IMR-90 (cell line): Measurements from ENCODE around the gene RXFP4. TPM values are rescaled to one million over a fixed set of nuclear protein-coding genes. Genes with fewer than 3 reads are reported as not detected.

Experiments
- ATAC-seq: fragments of 200-7000 bp; cut with Tn5 transposase; 2 replicates; pipeline ENCODE4 v1.9.1; 2020; ENCODE audit warnings: low read depth, mild to moderate bottlenecking, moderate library complexity
- BruUV-seq: library from RNA; stranded (reverse); fragments of 400-500 nt; replicated peaks from 2 replicates; lab custom pipeline; 2021; lab: Mats Ljungman, UMichigan
- CTCF ChIA-PET: fragments of 300-600 bp; formaldehyde crosslinking; extraction: SDS; loops from one replicate; lab custom pipeline; 2021; ENCODE audit warnings: antibody characterized with exemption; lab: Yijun Ruan, JAX
- POLR2A ChIA-PET: fragments of 300-600 bp; sonication (Branson Sonifier 250); formaldehyde crosslinking; loops from one replicate; lab custom pipeline; 2022; ENCODE audit warnings: antibody characterized with exemption; ENCODE audit not compliant: unreplicated experiment; lab: Charles Lee
- DNase-seq: peaks from one replicate; pipeline ENCODE4 v3.0.0; 2013
- H2AFZ ChIP-seq: replicated peaks from 2 replicates; pipeline ENCODE3; 2013; ENCODE audit warnings: low read length, mild to moderate bottlenecking; ENCODE audit not compliant: poor library complexity
- H2AK5ac ChIP-seq: 2 replicates; pipeline ENCODE4 v1.6.1; 2013; ENCODE audit warnings: low read depth, low read length, inconsistent platforms
- H2AK9ac ChIP-seq: replicated peaks from 2 replicates; pipeline ENCODE3; 2013; ENCODE audit warnings: mild to moderate bottlenecking, low read depth, low read length, moderate library complexity; ENCODE audit not compliant: poor library complexity
- H2BK120ac ChIP-seq: 2 replicates; pipeline ENCODE4 v1.6.1; 2013; ENCODE audit warnings: low read depth, low read length, inconsistent platforms
- H2BK15ac ChIP-seq: 3 replicates; pipeline ENCODE4 v1.6.1; 2013; ENCODE audit warnings: low read depth, low read length, inconsistent platforms
- H2BK20ac ChIP-seq: 2 replicates; pipeline ENCODE4 v1.6.1; 2013; ENCODE audit warnings: low read depth, mild to moderate bottlenecking, inconsistent platforms, low read length, moderate library complexity
- H2BK5ac ChIP-seq: 2 replicates; pipeline ENCODE4 v1.6.1; 2013; ENCODE audit warnings: mild to moderate bottlenecking, low read depth, low read length, inconsistent platforms; ENCODE audit not compliant: poor library complexity, severe bottlenecking
- H3K14ac ChIP-seq: replicated peaks from 2 replicates; pipeline ENCODE4 v1.6.1; 2013; ENCODE audit warnings: low read depth, low read length, inconsistent platforms
- H3K18ac ChIP-seq: 2 replicates; pipeline ENCODE4 v1.6.1; 2013; ENCODE audit warnings: low read depth, low read length, control low read depth
- H3K23ac ChIP-seq: 2 replicates; pipeline ENCODE4 v1.6.1; 2013; ENCODE audit warnings: low read depth, low read length, inconsistent platforms
- H3K27ac ChIP-seq: 2 replicates; pipeline ENCODE4 v1.5.1; 2013; ENCODE audit warnings: mild to moderate bottlenecking, control low read depth, low read length; ENCODE audit not compliant: insufficient read depth
- H3K27me3 ChIP-seq: 2 replicates; pipeline ENCODE4 v1.6.1; 2013; ENCODE audit warnings: low read length; ENCODE audit not compliant: control insufficient read depth, insufficient read depth
- H3K36me3 ChIP-seq: 2 replicates; pipeline ENCODE4 v1.6.1; 2013; ENCODE audit warnings: low read length, mixed read lengths; ENCODE audit not compliant: control insufficient read depth, insufficient read depth
- H3K4ac ChIP-seq: 2 replicates; pipeline ENCODE4 v1.6.1; 2013; ENCODE audit warnings: low read depth, low read length, inconsistent platforms
- H3K4me1 ChIP-seq: 2 replicates; pipeline ENCODE4 v1.6.1; 2013; ENCODE audit warnings: low read length, mixed read lengths; ENCODE audit not compliant: control insufficient read depth, insufficient read depth
- H3K4me2 ChIP-seq: 2 replicates; pipeline ENCODE4 v1.6.1; 2013; ENCODE audit warnings: low read depth, mild to moderate bottlenecking, control low read depth, low read length, moderate library complexity
- H3K4me3 ChIP-seq: 2 replicates; pipeline ENCODE4 v1.5.1; 2013; ENCODE audit warnings: low read depth, mild to moderate bottlenecking, control low read depth, low read length, moderate library complexity; ENCODE audit not compliant: insufficient read depth
- H3K56ac ChIP-seq: 2 replicates; pipeline ENCODE4 v1.6.1; 2013; ENCODE audit warnings: low read length, inconsistent platforms; ENCODE audit not compliant: insufficient read depth; ENCODE audit errors: extremely low read depth
- H3K79me1 ChIP-seq, 2 experiments: 2 replicates each; pipeline ENCODE4 v1.6.1; 2013; ENCODE audit warnings: low read length in 2 of 2, inconsistent platforms in 1 of 2, low read depth in 1 of 2
- H3K9ac ChIP-seq: 2 replicates; pipeline ENCODE4 v1.6.1; 2013; ENCODE audit warnings: low read depth, low read length, control low read depth
- H3K9me1 ChIP-seq: 2 replicates; pipeline ENCODE4 v1.6.1; 2013; ENCODE audit warnings: low read length, inconsistent platforms; ENCODE audit not compliant: insufficient read depth
- H3K9me3 ChIP-seq: 2 replicates; pipeline ENCODE4 v1.6.1; 2013; ENCODE audit warnings: low read length; ENCODE audit not compliant: control insufficient read depth, insufficient read depth
- H4K20me1 ChIP-seq: 2 replicates; pipeline ENCODE4 v1.6.1; 2013; ENCODE audit warnings: low read length, inconsistent platforms; ENCODE audit not compliant: insufficient read depth
- H4K5ac ChIP-seq: 2 replicates; pipeline ENCODE4 v1.6.1; 2013; ENCODE audit warnings: mild to moderate bottlenecking, low read depth, low read length, control low read depth
- H4K8ac ChIP-seq, 2 experiments: 2 replicates each; pipeline ENCODE4 v1.6.1; 2013; ENCODE audit warnings: low read depth in 2 of 2, low read length in 2 of 2, control low read depth in 1 of 2, inconsistent platforms in 1 of 2
- H4K91ac ChIP-seq: 2 replicates; pipeline ENCODE4 v1.6.1; 2013; ENCODE audit warnings: low read depth, low read length, inconsistent platforms; ENCODE audit not compliant: insufficient read depth
- BHLHE40 ChIP-seq: fragments of 150-350 bp; IDR thresholded peaks from 2 replicates; pipeline ENCODE4 v1.6.1; 2016; ENCODE audit warnings: mild to moderate bottlenecking, low read depth, low read length
- CEBPB ChIP-seq: IDR thresholded peaks from 2 replicates; pipeline ENCODE4 v1.6.1; 2012; ENCODE audit warnings: low read depth, low read length, improper control_type of control experiment
- CHD1 ChIP-seq: IDR thresholded peaks from 2 replicates; pipeline ENCODE4 v1.6.1; 2012; ENCODE audit warnings: low read depth, low read length, improper control_type of control experiment
- CTCF ChIP-seq: conservative IDR thresholded peaks from 2 replicates; pipeline ENCODE4 v1.5.1; 2012; ENCODE audit warnings: mild to moderate bottlenecking, low read depth, low read length, improper control_type of control experiment
- ELK1 ChIP-seq: fragments of 150-350 bp; IDR thresholded peaks from 2 replicates; pipeline ENCODE4 v1.6.1; 2016; ENCODE audit warnings: low read depth, mild to moderate bottlenecking, low read length, moderate library complexity, borderline replicate concordance
- FOS ChIP-seq: fragments of 150-350 bp; IDR thresholded peaks from 2 replicates; pipeline ENCODE4 v1.6.1; 2016; ENCODE audit warnings: low read depth, low read length
- MAFK ChIP-seq: IDR thresholded peaks from 2 replicates; pipeline ENCODE4 v1.6.1; 2012; ENCODE audit warnings: low read depth, low read length, improper control_type of control experiment
- MAZ ChIP-seq: IDR thresholded peaks from 2 replicates; pipeline ENCODE4 v1.6.1; 2012; ENCODE audit warnings: low read depth, mild to moderate bottlenecking, low read length, improper control_type of control experiment, moderate library complexity, borderline replicate concordance
- MXI1 ChIP-seq: IDR thresholded peaks from 2 replicates; pipeline ENCODE4 v1.6.1; 2012; ENCODE audit warnings: low read depth, mild to moderate bottlenecking, low read length, moderate library complexity, borderline replicate concordance
- NFE2L2 ChIP-seq: fragments of 150-350 bp; IDR thresholded peaks from 2 replicates; pipeline ENCODE4 v1.6.1; 2016; ENCODE audit warnings: low read depth, mild to moderate bottlenecking, low read length
- POLR2A ChIP-seq: IDR thresholded peaks from 2 replicates; pipeline ENCODE4 v1.6.1; 2012; ENCODE audit warnings: mild to moderate bottlenecking, low read depth, low read length
- RAD21 ChIP-seq: IDR thresholded peaks from 2 replicates; pipeline ENCODE4 v1.6.1; 2012; ENCODE audit warnings: low read length, improper control_type of control experiment
- RCOR1 ChIP-seq: IDR thresholded peaks from 2 replicates; pipeline ENCODE4 v1.6.1; 2012; ENCODE audit warnings: mild to moderate bottlenecking, low read length, improper control_type of control experiment; ENCODE audit not compliant: insufficient replicate concordance
- RFX5 ChIP-seq: IDR thresholded peaks from 2 replicates; pipeline ENCODE4 v1.8.0; 2012; ENCODE audit warnings: low read depth, mild to moderate bottlenecking, low read length, moderate library complexity
- SMC3 ChIP-seq: fragments of 150-350 bp; IDR thresholded peaks from 2 replicates; pipeline ENCODE4 v1.6.1; 2016; ENCODE audit warnings: low read depth, mild to moderate bottlenecking, antibody characterized with exemption, low read length, moderate library complexity
- USF2 ChIP-seq: fragments of 150-350 bp; IDR thresholded peaks from 2 replicates; pipeline ENCODE4 v1.6.1; 2017; ENCODE audit warnings: mild to moderate bottlenecking, antibody characterized with exemption, low read length, low read depth
- WGBS, 2 experiments: methylation state at CpG; one replicate each; pipeline versions ENCODE4 v1.1.5 to v1.1.7; 2013; ENCODE audit warnings: missing lambda C conversion rate in 2 of 2; ENCODE audit not compliant: insufficient read length in 1 of 2; ENCODE audit errors: extremely low coverage in 2 of 2; 5-methylcytosine and 5-hydroxymethylcytosine counted together
- dilution Hi-C: fragments of 300-500 bp; cut with HindIII; formaldehyde crosslinking; loops from one replicate; pipeline ENCODE4 v1.14.3; 2018; ENCODE audit warnings: low sequenced_read_pairs; ENCODE audit not compliant: unreplicated experiment
- in situ Hi-C: fragments of 300-500 bp; cut with MboI; formaldehyde crosslinking; loops from 3 replicates; pipeline ENCODE4 v1.14.3; 2019; ENCODE audit warnings: low sequenced_read_pairs, inconsistent platforms, mixed read lengths
- intact Hi-C: fragments of 100-400 bp; cut with micrococcal nuclease; formaldehyde crosslinking; loops from 2 replicates; pipeline ENCODE4 v1.10.0; 2022
- polyA plus RNA-seq, 3 experiments: library from polyadenylated mRNA; depleted of rRNA; stranded (reverse); fragments of >200 nt; gene quantifications; 2 replicates each; pipeline ENCODE4 v1.2.3, GENCODE V29; 2012; ENCODE audit warnings: low replicate concordance in 1 of 3
- total RNA-seq: library from RNA; depleted of rRNA; stranded (reverse); fragments of >200 nt; gene quantifications from 2 replicates; pipeline ENCODE4 v1.2.3, GENCODE V29; 2012

Gene RXFP4
- total and polyA plus RNA-seq, 2 of the 4 experiments (the other 2 are of a cell fraction) = not detected

GRCh38 chr1:155918660-155919059 lies 22.8 kb upstream of the RXFP4 start:
- Histone ChIP-seq H3K18ac (no peak overlapping the region), H3K56ac (no peak overlapping the region), H3K9me1 (peaks cover 4% of the 10 kb centered on the region; the same call in 1 of the 2 replicates), H3K14ac (no peak overlapping the region), H2BK120ac (no peak overlapping the region), H2AFZ (no peak overlapping the region), H3K4me2 (no peak overlapping the region), H3K4ac (no peak overlapping the region), H3K27ac (no peak overlapping the region), H2AK9ac (no peak overlapping the region), H3K36me3 (peaks cover 59% of the 10 kb centered on the region), H2BK15ac (no peak overlapping the region), H3K79me1 (peaks cover 19 to 24% of the 10 kb centered on the region in 2 experiments), H3K9me3 (no peaks in the 10 kb centered on the region), H3K4me3 (no peak overlapping the region), H4K20me1 (peaks cover 9% of the 10 kb centered on the region; the same call in 1 of the 2 replicates), H2AK5ac (no peak overlapping the region), H2BK20ac (no peak overlapping the region), H3K23ac (no peak overlapping the region), H4K91ac (no peak overlapping the region), H3K27me3 (no peaks in the 10 kb centered on the region), H3K4me1 (peaks cover 6% of the 10 kb centered on the region; the same call in 1 of the 2 replicates), H4K8ac (no peak overlapping the region), H2BK5ac (no peak overlapping the region), H4K5ac (no peak overlapping the region), H3K9ac (no peak overlapping the region)
- DNase-seq (no peak), ATAC-seq (no peak)
- intact Hi-C loops (no loop called here), in situ Hi-C loops (no loop called here), dilution Hi-C loops (no loop called here)
- POLR2A ChIA-PET = no interaction called here
- BruUV-seq = no TSS peak
- CTCF ChIA-PET = interaction anchor here (1.1 kb wide), 1 partner anchor 12 kb away, joined by 7 read pairs; no protein-coding TSS in a partner anchor
- no peak for TF ChIP-seq MAZ
- no peak for TF ChIP-seq POLR2A
- no peak for TF ChIP-seq ELK1
- no peak for TF ChIP-seq MAFK
- TF ChIP-seq MXI1 = no peak
- no peak for TF ChIP-seq RCOR1
- TF ChIP-seq BHLHE40 = no peak
- no peak for TF ChIP-seq RFX5
- no peak for TF ChIP-seq CHD1
- TF ChIP-seq USF2 = no peak
- TF ChIP-seq SMC3 = no peak
- no peak for TF ChIP-seq RAD21
- TF ChIP-seq CEBPB = no peak
- TF ChIP-seq NFE2L2 = no peak
- no peak for TF ChIP-seq CTCF
- no peak for TF ChIP-seq FOS
- 72% methylated on average over 2 of the region's 3 CpGs; no CpG with 5 or more reads in 1 of the 2 experiments for WGBS, 2 experiments
